ENCODE data around the gene ZNF557. TPM values are rescaled to one million over a fixed set of nuclear protein-coding genes. Genes with fewer than 3 reads are reported as not detected.

Gene ZNF557
- 1.9 and 4.4 TPM in 2 replicates for polyA plus RNA-seq

DNA sequence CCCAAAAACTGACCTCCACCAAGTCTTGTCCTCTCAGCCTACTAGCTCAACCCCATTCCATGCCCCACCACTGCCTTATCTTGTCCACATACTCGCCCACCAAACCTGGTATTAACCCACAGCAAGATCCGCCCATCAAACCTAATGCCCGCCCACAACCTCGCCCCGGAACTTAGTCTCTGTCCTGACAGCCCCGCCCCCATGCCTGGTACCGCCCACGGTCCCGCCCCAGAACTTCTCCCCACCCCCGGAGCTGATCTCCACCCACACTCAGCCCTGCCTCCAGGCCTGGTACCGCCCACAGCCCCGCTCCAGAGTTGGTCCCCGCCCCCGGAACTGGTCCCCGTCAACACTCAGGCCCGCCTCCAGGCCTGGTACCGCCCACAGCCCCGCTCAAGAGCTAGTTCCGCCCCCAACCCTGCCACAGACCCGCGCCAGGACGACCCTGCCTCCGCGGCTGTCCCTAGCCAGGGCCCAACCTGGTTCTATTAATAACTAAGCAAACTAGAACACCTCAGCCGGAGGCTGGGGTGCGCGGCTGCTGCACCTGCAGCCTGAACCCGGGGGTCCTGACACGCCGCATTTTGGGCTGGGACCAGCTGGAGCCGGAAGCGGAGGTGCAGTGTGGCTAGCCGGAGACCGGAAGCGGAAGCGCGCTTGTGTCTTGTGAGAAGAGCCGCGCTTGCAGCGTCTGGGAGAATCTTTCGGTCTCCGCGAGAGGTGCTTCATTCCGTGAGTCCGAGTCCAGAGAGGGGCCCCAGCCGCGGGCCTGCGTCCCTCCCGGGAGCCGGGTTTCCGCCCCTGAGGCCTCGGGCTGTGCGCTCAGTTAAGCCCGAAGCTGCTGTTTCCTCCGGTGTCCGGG, at the start of gene ZNF557:
Gene ZNF557, plus strand, starts transcription at position 662 of the 862 bp plus-strand sequence. CDS start 5,372 bp downstream, outside the sequence.

DNA sequence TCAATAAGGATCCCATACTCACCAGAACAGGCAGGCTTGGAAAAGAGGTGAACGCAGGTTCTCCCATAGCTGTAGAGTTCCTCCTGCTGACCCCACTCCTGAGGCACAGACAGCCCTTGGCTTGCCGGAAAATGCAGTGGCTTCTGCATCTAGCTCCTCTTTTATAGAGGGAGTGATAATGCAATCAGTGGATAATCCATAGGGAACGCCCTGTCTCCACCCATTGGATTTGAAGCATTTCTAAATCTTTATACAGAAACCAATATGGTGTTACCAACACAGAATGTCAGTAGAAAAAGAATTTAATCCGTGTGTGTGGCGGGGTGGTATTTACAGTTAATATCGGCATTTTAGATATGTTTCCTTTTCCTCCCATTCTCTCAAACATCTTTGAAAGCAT, 48.2 kb upstream of the ZNF557 start, which contains the start of gene MBD3L2B:
Gene MBD3L2B, minus strand, starts transcription at position 101 of the 400 bp plus-strand sequence. Its CDS starts 34 bp downstream, at position 67.

DNA sequence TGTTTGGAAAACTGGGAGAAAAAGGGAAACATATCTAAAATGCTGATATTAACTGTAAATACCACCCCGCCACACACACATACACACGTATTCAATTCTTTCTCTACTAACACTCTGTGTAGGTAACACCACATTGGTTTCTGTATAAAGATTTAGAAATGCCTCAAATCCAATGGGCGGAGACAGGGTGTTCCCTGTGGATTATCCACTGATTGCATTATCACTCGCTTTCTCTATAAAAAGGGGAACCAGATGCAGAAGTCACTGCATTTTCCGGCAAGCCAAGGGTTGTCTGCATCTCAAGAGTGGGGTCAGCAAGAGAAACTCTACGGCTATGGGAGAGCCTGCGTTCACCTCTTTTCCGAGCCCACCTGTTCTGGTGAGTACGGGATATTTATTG, 39.2 kb upstream of the ZNF557 start, which contains the start of gene MBD3L5:
Gene MBD3L5, plus strand, starts transcription at position 301 of the 400 bp plus-strand sequence. Its CDS starts 34 bp downstream, at position 335.

DNA sequence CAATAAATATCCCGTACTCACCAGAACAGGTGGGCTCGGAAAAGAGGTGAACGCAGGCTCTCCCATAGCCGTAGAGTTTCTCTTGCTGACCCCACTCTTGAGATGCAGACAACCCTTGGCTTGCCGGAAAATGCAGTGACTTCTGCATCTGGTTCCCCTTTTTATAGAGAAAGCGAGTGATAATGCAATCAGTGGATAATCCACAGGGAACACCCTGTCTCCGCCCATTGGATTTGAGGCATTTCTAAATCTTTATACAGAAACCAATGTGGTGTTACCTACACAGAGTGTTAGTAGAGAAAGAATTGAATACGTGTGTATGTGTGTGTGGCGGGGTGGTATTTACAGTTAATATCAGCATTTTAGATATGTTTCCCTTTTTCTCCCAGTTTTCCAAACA, 29.4 kb upstream of the ZNF557 start, which contains the start of gene MBD3L4:
Gene MBD3L4, minus strand, starts transcription at position 101 of the 400 bp plus-strand sequence. Its CDS starts 35 bp downstream, at position 66.

DNA sequence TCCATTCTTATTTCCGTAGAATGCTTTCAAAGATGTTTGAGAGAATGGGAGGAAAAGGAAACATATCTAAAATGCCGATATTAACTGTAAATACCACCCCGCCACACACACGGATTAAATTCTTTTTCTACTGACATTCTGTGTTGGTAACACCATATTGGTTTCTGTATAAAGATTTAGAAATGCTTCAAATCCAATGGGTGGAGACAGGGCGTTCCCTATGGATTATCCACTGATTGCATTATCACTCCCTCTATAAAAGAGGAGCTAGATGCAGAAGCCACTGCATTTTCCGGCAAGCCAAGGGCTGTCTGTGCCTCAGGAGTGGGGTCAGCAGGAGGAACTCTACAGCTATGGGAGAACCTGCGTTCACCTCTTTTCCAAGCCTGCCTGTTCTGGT, 20.5 kb upstream of the ZNF557 start, which contains the start of gene MBD3L2:
Gene MBD3L2, plus strand, starts transcription at position 301 of the 400 bp plus-strand sequence. Its CDS starts 53 bp downstream, at position 354.

DNA sequence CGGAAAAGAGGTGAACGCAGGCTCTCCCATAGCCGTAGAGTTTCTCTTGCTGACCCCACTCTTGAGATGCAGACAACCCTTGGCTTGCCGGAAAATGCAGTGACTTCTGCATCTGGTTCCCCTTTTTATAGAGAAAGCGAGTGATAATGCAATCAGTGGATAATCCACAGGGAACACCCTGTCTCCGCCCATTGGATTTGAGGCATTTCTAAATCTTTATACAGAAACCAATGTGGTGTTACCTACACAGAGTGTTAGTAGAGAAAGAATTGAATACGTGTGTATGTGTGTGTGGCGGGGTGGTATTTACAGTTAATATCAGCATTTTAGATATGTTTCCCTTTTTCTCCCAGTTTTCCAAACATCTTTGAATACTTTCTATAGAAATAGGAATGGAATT, 10.9 kb upstream of the ZNF557 start, which contains the start of gene MBD3L3:
Gene MBD3L3, minus strand, starts transcription at position 101 of the 400 bp plus-strand sequence. Its CDS starts 71 bp downstream, at position 30.

Other genes with a start within 250 kb of the ZNF557 start
- not detected in 2 replicates for gene ADGRE1, start 182.1 kb upstream of the ZNF557 start, polyA plus RNA-seq
- gene MBD3L2B, start 48.3 kb upstream of the ZNF557 start, polyA plus RNA-seq = not detected in 2 replicates
- gene MBD3L5, start 39.1 kb upstream of the ZNF557 start, polyA plus RNA-seq = not detected in 2 replicates
- not detected in 2 replicates for gene MBD3L4, start 29.5 kb upstream of the ZNF557 start, polyA plus RNA-seq
- gene MBD3L2, start 20.4 kb upstream of the ZNF557 start, polyA plus RNA-seq = not detected in 2 replicates
- gene MBD3L3, start 11.0 kb upstream of the ZNF557 start, polyA plus RNA-seq = not detected in 2 replicates
- 5.8 and 9.1 TPM in 2 replicates for gene INSR, start 224.7 kb downstream of the ZNF557 start, polyA plus RNA-seq